ENCODE data around the gene ATP6V1D.
"Not testable (repeated sequence)": the region's sequence is repeated elsewhere in the genome, so short reads cannot be mapped to it uniquely, and the experiment has no call there.

Gene ATP6V1D

GRCh38 chr14:67359775-67360469, at the start of gene ATP6V1D, which contains the start of gene EIF2S1:
Gene ATP6V1D (minus strand): TSS chr14:67359804. CDS start chr14:67359698, 106 bp downstream.
Gene EIF2S1 (plus strand): TSS chr14:67360328. CDS start chr14:67364768, 4,440 bp downstream.
- DNase-seq (ENCODE audit: low read depth), result peak; percentile 100

GRCh38 chr14:67408122-67408801, 48.7 kb upstream of the ATP6V1D start:
- DNase-seq (ENCODE audit: low read depth), result not testable (repeated sequence)

- no peak for DNase-seq (ENCODE audit: low read depth)
Observed at GRCh38 chr14:67405771-67406170, 46.2 kb upstream of the ATP6V1D start.

GRCh38 chr14:67400434-67400833, 40.8 kb upstream of the ATP6V1D start:
- DNase-seq (ENCODE audit: low read depth), result no peak

- DNase-seq (ENCODE audit: low read depth), result no peak
Observed at GRCh38 chr14:67397536-67397935, 37.9 kb upstream of the ATP6V1D start.

GRCh38 chr14:67396381-67396970, 36.9 kb upstream of the ATP6V1D start:
- no peak for DNase-seq (ENCODE audit: low read depth)

GRCh38 chr14:67395876-67396189, 36.2 kb upstream of the ATP6V1D start:
- no peak for DNase-seq (ENCODE audit: low read depth)

GRCh38 chr14:67395086-67395875, 35.7 kb upstream of the ATP6V1D start:
- DNase-seq (ENCODE audit: low read depth), result no peak

- no peak for DNase-seq (ENCODE audit: low read depth)
Observed at GRCh38 chr14:67393689-67394088, 34.1 kb upstream of the ATP6V1D start.

- no peak for DNase-seq (ENCODE audit: low read depth)
Observed at GRCh38 chr14:67392800-67393199, 33.2 kb upstream of the ATP6V1D start.

- DNase-seq (ENCODE audit: low read depth), result no peak
Observed at GRCh38 chr14:67392123-67392522, 32.5 kb upstream of the ATP6V1D start.

- no peak for DNase-seq (ENCODE audit: low read depth)
Observed at GRCh38 chr14:67391268-67391667, 31.7 kb upstream of the ATP6V1D start.

GRCh38 chr14:67389811-67390534, 30.4 kb upstream of the ATP6V1D start:
- no peak for DNase-seq (ENCODE audit: low read depth)

GRCh38 chr14:67389275-67389674, 29.7 kb upstream of the ATP6V1D start:
- no peak for DNase-seq (ENCODE audit: low read depth)

- no peak for DNase-seq (ENCODE audit: low read depth)
Observed at GRCh38 chr14:67387195-67387594, 27.6 kb upstream of the ATP6V1D start.

GRCh38 chr14:67385618-67386017, 26.0 kb upstream of the ATP6V1D start:
- no peak for DNase-seq (ENCODE audit: low read depth)

GRCh38 chr14:67385120-67385519, 25.5 kb upstream of the ATP6V1D start:
- no peak for DNase-seq (ENCODE audit: low read depth)

- no peak for DNase-seq (ENCODE audit: low read depth)
Observed at GRCh38 chr14:67377916-67378315, 18.3 kb upstream of the ATP6V1D start.

GRCh38 chr14:67373347-67373746, 13.7 kb upstream of the ATP6V1D start:
- no peak for DNase-seq (ENCODE audit: low read depth)

GRCh38 chr14:67372833-67373232, 13.2 kb upstream of the ATP6V1D start:
- no peak for DNase-seq (ENCODE audit: low read depth)

- DNase-seq (ENCODE audit: low read depth), result no peak
Observed at GRCh38 chr14:67371247-67372148, 11.9 kb upstream of the ATP6V1D start.
